ENCODE data around the gene PROSER3. TPM values are rescaled to one million over a fixed set of nuclear protein-coding genes. Genes with fewer than 3 reads are reported as not detected.

The PROSER3 gene
- total and polyA plus RNA-seq, 2 of the 13 experiments (the other 11 are each of a cell fraction or from before 2014, with no cell fraction given) = 5.1 to 5.7 TPM

- TF ChIP-seq SAP130 (CRISPR knock-in tag; IDR thresholded peaks at IDR 0.05; ENCODE audit: low read depth) (peak; percentile 82), ZNF547 (CRISPR knock-in tag; IDR thresholded peaks at IDR 0.05) (0 out of 2 replicates have a peak, but pooled peaks have one; percentile 22), ZBTB3 (CRISPR knock-in tag; IDR thresholded peaks at IDR 0.05; ENCODE audit: borderline replicate concordance, low read depth) (no peak), ZNF747 (CRISPR knock-in tag; IDR thresholded peaks at IDR 0.05; ENCODE audit: borderline replicate concordance) (no peak), ZNF496 (CRISPR knock-in tag; IDR thresholded peaks at IDR 0.05; ENCODE audit: insufficient replicate concordance) (no peak), ATF7 (IDR thresholded peaks at IDR 0.05) (peak; percentile 62), ATF7 (CRISPR knock-in tag; IDR thresholded peaks at IDR 0.05) (peak; percentile 63; the same call in 1 of the 2 replicates), CHD2 (IDR thresholded peaks at IDR 0.05; ENCODE audit: low read depth, low read length) (peak; percentile 50; the same call in 1 of the 2 replicates), TFDP1 (CRISPR knock-in tag; IDR thresholded peaks at IDR 0.05; ENCODE audit: borderline replicate concordance) (0 out of 2 replicates have a peak, but pooled peaks have one; percentile 37), ARID4A (CRISPR knock-in tag; IDR thresholded peaks at IDR 0.05; ENCODE audit: borderline replicate concordance) (0 out of 2 replicates have a peak, but pooled peaks have one; percentile 41), PRPF4 (IDR thresholded peaks at IDR 0.05; ENCODE audit: low read depth, low read length, poor library complexity, severe bottlenecking) (no peak), ZBTB40 (IDR thresholded peaks at IDR 0.05) (0 out of 2 replicates have a peak, but pooled peaks have one; percentile 12), ZBTB40 (CRISPR knock-in tag; IDR thresholded peaks at IDR 0.05) (no peak), ZNF598 (CRISPR knock-in tag; IDR thresholded peaks at IDR 0.05; ENCODE audit: borderline replicate concordance) (peak; percentile 63; the same call in 1 of the 2 replicates)
Observed at GRCh38 chr19:35745328-35746086, 12.5 kb upstream of the PROSER3 start, which contains the start of the genes PSENEN and U2AF1L4 (continued).

All from HepG2 (cell line).